ENCODE data around the gene DNAJC15. TPM values are rescaled to one million over a fixed set of nuclear protein-coding genes. Genes with fewer than 3 reads are reported as not detected.

The DNAJC15 gene
- total RNA-seq, 2 experiments from 2014 or later, result 14.5 to 16.8 TPM

DNA sequence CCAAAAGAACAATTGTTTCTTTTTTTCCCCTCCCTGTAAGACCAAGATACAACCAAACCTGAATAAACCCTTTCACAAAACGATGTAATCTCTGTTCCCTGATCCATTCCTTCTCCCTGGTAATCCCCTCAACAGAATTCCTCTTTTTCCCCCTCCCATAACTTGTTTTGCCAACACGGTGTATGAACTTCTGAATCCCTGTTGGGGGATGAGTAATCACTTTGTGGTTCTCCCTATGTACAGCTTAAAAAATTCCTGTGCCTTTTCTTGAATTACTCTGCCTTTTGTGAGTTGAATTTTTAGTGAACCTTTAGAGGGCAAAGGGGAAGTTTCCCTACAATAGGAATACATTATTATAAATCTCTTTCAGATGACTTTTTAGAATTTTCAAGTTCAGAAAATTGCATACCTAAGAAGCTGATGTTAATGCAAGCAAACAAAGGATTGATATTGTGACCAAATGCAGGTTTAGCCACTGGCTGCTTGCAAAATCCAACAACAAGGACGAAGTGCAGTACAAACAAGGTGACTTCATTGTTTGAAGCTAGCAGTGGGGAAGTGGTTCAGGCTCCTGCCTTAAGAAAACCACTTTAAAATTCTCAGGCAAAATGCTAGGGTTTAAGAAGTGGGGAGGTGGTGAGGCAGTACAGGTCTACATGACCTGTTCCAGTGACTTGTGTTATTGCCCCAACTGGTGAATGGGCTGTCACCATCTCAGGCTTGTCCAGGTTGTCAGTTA lies 16.3 kb upstream of the DNAJC15 start:
- Mint-ChIP-seq H3K4me1 (ENCODE audit: low read depth) (no peaks in the 10 kb centered on the region), H3K27ac (no peak overlapping the region), H3K9me3 (peaks cover 2% of the 10 kb centered on the region), H3K27me3 (ENCODE audit: low read depth) (no peaks in the 10 kb centered on the region), H3K4me3 (no peak overlapping the region), H3K36me3 (ENCODE audit: low read depth) (no peaks in the 10 kb centered on the region)
- CTCF ChIA-PET, result interaction anchor here (0.6 kb wide), 1 partner anchor 32 kb away, joined by 5 read pairs; no protein-coding TSS in a partner anchor
- intact Hi-C loops (cut with micrococcal nuclease), result no loop called here
- DNase-seq, result no peak

DNA sequence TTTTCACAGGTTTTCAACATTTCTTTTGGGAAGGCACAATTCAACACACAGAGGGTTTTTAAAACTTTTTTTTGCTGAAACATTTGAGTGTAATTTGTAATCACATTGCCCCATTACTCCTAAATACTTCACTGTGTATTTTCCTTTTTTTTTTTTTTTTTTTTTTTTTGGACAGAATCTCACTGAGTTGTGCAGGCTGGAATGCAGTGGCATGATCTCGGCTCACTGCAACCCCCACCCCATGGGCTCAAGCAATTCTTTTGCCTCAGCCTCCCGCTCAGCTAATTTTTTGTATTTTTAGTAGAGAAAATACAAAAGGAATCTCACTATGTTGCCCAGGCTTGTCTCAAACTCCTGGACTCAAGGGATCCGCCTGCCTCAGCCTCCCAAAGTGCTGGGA lies 14.8 kb upstream of the DNAJC15 start:
- CTCF ChIA-PET, result no interaction called here
- H3K4me1 Mint-ChIP-seq (ENCODE audit: low read depth), result no peaks in the 10 kb centered on the region
- H3K9me3 Mint-ChIP-seq, result no peaks in the 10 kb centered on the region
- peaks cover 3% of the 10 kb centered on the region for H3K27me3 Mint-ChIP-seq (ENCODE audit: low read depth)
- no peaks in the 10 kb centered on the region for H3K36me3 Mint-ChIP-seq (ENCODE audit: low read depth)
- intact Hi-C loops (cut with micrococcal nuclease), result no loop called here
- no peak for DNase-seq
- H3K4me3 Mint-ChIP-seq, result no peak overlapping the region
- no peak overlapping the region for H3K27ac Mint-ChIP-seq

DNA sequence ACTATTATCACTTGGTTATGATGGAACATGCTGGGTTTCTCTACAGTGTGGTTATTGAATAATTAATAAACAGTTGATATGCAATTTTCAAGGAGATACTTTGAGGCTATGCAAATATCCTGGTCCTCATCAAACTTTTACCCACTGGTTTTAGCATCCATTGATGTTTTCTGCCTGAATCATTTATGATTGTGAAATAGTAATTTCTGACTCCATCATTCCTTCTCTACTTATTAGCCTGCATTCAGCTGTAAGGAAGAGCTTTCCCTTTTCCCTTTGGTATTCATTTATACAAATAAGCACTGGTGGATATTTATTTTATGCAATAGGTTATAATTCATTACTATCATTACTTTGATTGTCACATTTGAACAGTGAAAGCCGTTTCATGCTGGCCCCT lies 13.9 kb upstream of the DNAJC15 start:
- no peak overlapping the region for H3K4me3 Mint-ChIP-seq
- no peaks in the 10 kb centered on the region for H3K9me3 Mint-ChIP-seq
- no peaks in the 10 kb centered on the region for H3K4me1 Mint-ChIP-seq (ENCODE audit: low read depth)
- no peaks in the 10 kb centered on the region for H3K36me3 Mint-ChIP-seq (ENCODE audit: low read depth)
- peaks cover 3% of the 10 kb centered on the region for H3K27me3 Mint-ChIP-seq (ENCODE audit: low read depth)
- intact Hi-C loops (cut with micrococcal nuclease), result no loop called here
- no peak overlapping the region for H3K27ac Mint-ChIP-seq
- DNase-seq, result no peak
- CTCF ChIA-PET, result interaction anchor here (0.6 kb wide), 1 partner anchor 41 kb away, joined by 3 read pairs; no protein-coding TSS in a partner anchor

DNA sequence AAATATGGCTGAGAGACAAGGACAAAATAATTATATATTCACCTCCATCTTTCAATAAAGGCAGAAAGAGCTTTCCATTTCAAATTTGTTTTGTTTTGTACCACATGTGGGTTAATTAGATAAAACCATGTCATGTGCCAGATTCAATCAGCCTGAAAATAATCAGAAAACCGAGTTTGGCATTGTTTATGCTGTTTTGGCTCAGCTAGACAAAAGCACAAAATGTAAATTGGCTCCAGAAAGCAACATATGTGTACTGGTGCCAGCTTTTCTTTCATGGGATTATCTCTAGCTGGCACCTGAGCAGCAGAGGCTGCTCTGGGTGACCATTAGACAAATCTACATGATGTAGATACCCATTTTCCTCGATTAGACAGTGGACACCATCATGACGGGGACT lies 9.2 kb upstream of the DNAJC15 start:
- CTCF ChIA-PET, result interaction anchor here (0.8 to 1.3 kb wide), 3 partner anchors 13 to 42 kb away, joined by 3 read pairs; no protein-coding TSS in a partner anchor
- intact Hi-C loops (cut with micrococcal nuclease), result no loop called here
- DNase-seq, result no peak
- no peaks in the 10 kb centered on the region for H3K4me1 Mint-ChIP-seq (ENCODE audit: low read depth)
- no peak overlapping the region for H3K4me3 Mint-ChIP-seq
- H3K27ac Mint-ChIP-seq, result no peak overlapping the region
- H3K36me3 Mint-ChIP-seq (ENCODE audit: low read depth), result no peaks in the 10 kb centered on the region
- H3K27me3 Mint-ChIP-seq (ENCODE audit: low read depth), result peaks cover 3% of the 10 kb centered on the region
- no peaks in the 10 kb centered on the region for H3K9me3 Mint-ChIP-seq

DNA sequence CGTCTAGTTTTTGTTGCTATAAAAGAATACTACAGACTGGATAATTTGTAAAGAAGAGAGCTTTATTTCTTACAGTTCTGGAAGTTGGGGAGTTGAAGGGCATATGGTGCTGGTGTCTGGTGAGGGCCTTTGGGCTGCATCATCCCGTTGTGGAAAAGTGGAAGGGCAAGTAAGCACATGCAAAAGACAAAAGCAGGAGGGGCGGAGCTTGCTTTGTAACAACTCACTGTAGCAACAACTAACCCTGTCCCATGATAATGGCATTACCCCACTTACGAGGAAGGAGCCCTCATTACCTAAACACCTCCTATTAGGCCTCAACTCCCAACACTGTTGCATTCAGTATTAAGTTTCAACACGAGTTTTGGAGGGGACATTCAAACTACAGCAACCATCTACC lies 7.2 kb upstream of the DNAJC15 start:
- H3K9me3 Mint-ChIP-seq, result no peaks in the 10 kb centered on the region
- no peaks in the 10 kb centered on the region for H3K36me3 Mint-ChIP-seq (ENCODE audit: low read depth)
- no peak overlapping the region for H3K27ac Mint-ChIP-seq
- H3K27me3 Mint-ChIP-seq (ENCODE audit: low read depth), result peaks cover 3% of the 10 kb centered on the region
- DNase-seq, result no peak
- intact Hi-C loops (cut with micrococcal nuclease), result no loop called here
- no peak overlapping the region for H3K4me3 Mint-ChIP-seq
- CTCF ChIA-PET, result no interaction called here
- no peaks in the 10 kb centered on the region for H3K4me1 Mint-ChIP-seq (ENCODE audit: low read depth)

DNA sequence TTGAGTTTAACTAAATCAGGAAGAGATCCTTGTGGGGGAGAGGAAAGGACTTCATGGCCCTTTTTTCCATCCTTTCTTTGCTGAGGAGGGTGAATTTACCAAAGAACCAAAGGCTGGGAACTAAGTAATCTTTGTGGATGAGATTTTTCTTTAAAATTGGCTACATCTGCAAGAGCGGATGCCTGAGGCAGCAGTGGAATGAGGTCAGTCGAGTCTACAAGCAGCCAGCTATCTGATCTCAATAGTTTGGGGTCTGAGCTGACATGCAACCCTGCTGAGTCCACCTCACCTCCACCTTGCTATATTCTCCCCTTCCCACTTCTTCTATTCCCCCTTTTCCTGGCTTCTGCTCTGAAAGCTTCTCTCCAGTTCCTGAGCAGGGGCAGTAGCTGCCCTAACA lies 3.6 kb upstream of the DNAJC15 start:
- Mint-ChIP-seq H3K4me3 (no peak overlapping the region), H3K36me3 (ENCODE audit: low read depth) (peaks cover 5% of the 10 kb centered on the region), H3K9me3 (no peaks in the 10 kb centered on the region), H3K27me3 (ENCODE audit: low read depth) (no peaks in the 10 kb centered on the region), H3K27ac (no peak overlapping the region), H3K4me1 (ENCODE audit: low read depth) (peaks cover 10% of the 10 kb centered on the region)
- DNase-seq, result no peak
- intact Hi-C loops (cut with micrococcal nuclease), result no loop called here
- CTCF ChIA-PET, result no interaction called here

DNA sequence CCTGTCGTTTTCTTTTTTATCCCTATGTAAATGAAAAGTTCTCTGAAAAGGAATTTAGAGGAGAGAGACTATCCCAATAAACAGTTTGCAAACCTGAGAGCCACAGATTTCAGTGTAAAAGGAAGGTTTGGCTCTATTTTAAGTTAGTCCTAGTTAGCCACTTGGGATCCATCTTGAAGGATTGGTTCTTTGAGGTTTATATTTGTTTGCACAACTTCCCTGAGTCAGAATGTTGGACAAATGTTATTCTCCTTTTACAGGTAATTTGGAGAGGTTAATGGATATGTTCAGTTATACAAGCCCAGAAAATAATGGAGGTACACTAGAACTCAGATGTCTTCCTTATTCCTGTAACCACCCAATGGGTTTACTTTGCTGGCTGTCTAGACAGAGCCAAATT lies 2.6 kb upstream of the DNAJC15 start:
- no peaks in the 10 kb centered on the region for H3K9me3 Mint-ChIP-seq
- H3K4me3 Mint-ChIP-seq, result no peak overlapping the region
- H3K27ac Mint-ChIP-seq, result no peak overlapping the region
- intact Hi-C loops (cut with micrococcal nuclease), result no loop called here
- DNase-seq, result no peak
- CTCF ChIA-PET, result no interaction called here
- H3K4me1 Mint-ChIP-seq (ENCODE audit: low read depth), result peaks cover 15% of the 10 kb centered on the region
- H3K27me3 Mint-ChIP-seq (ENCODE audit: low read depth), result no peaks in the 10 kb centered on the region
- H3K36me3 Mint-ChIP-seq (ENCODE audit: low read depth), result peaks cover 5% of the 10 kb centered on the region

DNA sequence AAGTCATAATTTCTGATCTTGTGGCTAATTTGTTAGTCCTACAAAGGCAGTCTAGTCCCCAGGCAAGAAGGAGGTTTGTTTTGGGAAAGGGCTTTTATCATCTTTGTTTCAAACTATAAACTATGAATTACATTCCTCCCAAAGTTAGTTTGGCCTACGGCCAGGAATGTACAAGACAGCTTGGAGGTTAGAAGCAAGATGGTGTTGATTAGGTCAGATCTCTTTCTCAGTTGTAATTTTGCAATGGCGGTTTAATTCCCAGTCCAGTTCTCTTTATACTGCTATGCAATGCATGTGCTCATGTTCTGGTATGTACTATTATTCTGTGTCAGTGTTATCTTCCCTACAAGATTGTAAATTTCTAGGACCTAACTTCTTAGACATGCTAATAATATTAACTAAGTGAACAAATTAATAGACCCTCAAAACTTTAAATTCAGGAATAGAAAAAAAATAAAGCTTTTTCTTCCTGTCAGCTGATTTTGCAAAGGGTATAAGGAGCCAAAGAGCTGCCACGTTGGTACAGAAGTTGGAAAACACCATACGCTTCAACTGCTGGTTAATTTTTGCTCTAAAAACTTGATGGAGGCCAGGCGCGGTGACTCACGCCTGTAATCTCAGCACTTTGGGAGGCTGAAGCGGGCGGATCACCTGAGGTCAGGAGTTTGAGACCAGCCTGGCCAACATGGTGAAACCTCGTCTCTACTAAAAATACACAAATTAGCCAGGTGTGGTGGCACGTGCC lies 1.3 kb upstream of the DNAJC15 start:
- Mint-ChIP-seq H3K27ac (no peak overlapping the region), H3K27me3 (ENCODE audit: low read depth) (no peaks in the 10 kb centered on the region), H3K36me3 (ENCODE audit: low read depth) (peaks cover 5% of the 10 kb centered on the region), H3K4me3 (no peak overlapping the region), H3K4me1 (ENCODE audit: low read depth) (peaks cover 19% of the 10 kb centered on the region), H3K9me3 (no peaks in the 10 kb centered on the region)
- DNase-seq, result no peak
- CTCF ChIA-PET, result interaction anchor here (1.2 kb wide), 1 partner anchor 10 kb away, joined by 6 read pairs; no protein-coding TSS in a partner anchor
- intact Hi-C loops (cut with micrococcal nuclease), result no loop called here

DNA sequence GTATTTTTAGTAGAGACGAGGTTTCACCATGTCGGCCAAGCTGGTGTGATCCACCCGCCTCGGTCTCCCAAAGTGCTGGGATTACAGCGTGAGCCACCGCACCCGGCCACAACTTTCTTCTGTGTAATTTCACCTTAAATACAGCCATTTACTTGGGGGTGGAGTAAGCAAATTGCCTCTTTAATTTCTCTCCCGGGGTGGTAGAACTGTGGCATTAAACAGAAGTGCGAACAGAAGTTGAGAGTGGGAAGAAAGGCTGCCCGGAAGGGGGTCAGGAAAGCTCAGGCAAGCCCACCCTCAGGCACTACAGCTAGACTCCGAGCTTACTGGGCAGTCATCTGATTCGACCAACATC lies 475 bp upstream of the DNAJC15 start:
- peaks cover 5% of the 10 kb centered on the region for H3K36me3 Mint-ChIP-seq (ENCODE audit: low read depth)
- intact Hi-C loops (cut with micrococcal nuclease), result loop anchor here (1.0 kb wide), 5 partner anchors 22 to 53 kb away; partner anchors contain the start of gene EPSTI1
- peaks cover 25% of the 10 kb centered on the region for H3K4me1 Mint-ChIP-seq (ENCODE audit: low read depth)
- no peaks in the 10 kb centered on the region for H3K9me3 Mint-ChIP-seq
- H3K4me3 Mint-ChIP-seq, result peak overlapping the region; percentile 98
- peak overlapping the region; percentile 94 for H3K27ac Mint-ChIP-seq
- DNase-seq, result no peak
- CTCF ChIA-PET, result interaction anchor here (0.5 to 1.5 kb wide), 3 partner anchors 9 to 1672 kb away, joined by 3 to 6 read pairs (median 3); no protein-coding TSS in a partner anchor
- H3K27me3 Mint-ChIP-seq (ENCODE audit: low read depth), result no peaks in the 10 kb centered on the region

DNA sequence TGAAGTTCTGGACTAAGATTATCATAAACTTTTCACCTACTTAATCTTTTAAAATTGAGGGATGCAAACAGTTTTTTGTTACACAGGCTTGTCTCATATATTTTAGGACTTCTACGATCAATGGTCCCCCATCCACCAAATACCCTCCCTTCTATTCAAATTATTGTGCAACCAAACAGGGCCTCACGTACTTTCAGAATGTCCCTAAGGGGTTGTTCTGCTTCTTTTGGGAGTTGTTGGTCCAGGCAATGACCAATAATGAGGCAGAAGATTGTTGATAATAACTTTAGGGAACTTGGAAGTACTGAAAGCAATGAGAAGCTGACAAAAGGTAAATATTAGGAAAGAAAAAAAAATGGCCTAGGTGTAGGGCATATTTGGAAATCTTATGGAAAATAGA lies 2.9 kb downstream of the DNAJC15 start:
- CTCF ChIA-PET, result interaction anchor here (1.3 to 1.7 kb wide), 2 partner anchors 17 to 32 kb away, joined by 3 to 5 read pairs; no protein-coding TSS in a partner anchor
- DNase-seq, result no peak
- intact Hi-C loops (cut with micrococcal nuclease), result no loop called here
- Mint-ChIP-seq H3K4me3 (no peak overlapping the region), H3K9me3 (no peaks in the 10 kb centered on the region), H3K36me3 (ENCODE audit: low read depth) (peaks cover 15% of the 10 kb centered on the region), H3K27ac (no peak overlapping the region), H3K27me3 (ENCODE audit: low read depth) (no peaks in the 10 kb centered on the region), H3K4me1 (ENCODE audit: low read depth) (peaks cover 40% of the 10 kb centered on the region)

DNA sequence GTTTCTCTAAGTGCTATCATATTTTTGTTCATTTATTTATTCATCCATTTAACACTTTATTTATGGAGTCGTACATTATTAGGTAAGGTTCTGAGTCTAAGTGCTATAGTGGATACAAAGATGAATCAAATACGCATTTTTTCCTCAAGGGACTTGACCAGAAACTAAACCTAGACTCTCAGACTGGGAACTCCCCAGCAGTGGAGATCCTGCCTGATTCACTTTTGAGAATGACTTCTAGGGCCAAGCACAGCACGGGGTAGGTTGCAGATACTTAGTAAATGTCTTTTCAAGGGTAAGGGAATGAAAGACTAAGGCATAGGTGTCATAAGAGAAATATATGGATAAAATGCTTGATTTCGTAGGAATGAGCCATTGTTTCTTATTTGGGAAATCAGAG lies 7.2 kb downstream of the DNAJC15 start:
- intact Hi-C loops (cut with micrococcal nuclease), result no loop called here
- H3K36me3 Mint-ChIP-seq (ENCODE audit: low read depth), result peaks cover 27% of the 10 kb centered on the region
- peaks cover 41% of the 10 kb centered on the region for H3K4me1 Mint-ChIP-seq (ENCODE audit: low read depth)
- H3K27me3 Mint-ChIP-seq (ENCODE audit: low read depth), result no peaks in the 10 kb centered on the region
- no peak overlapping the region for H3K27ac Mint-ChIP-seq
- H3K9me3 Mint-ChIP-seq, result peaks cover 5% of the 10 kb centered on the region
- CTCF ChIA-PET, result no interaction called here
- no peak overlapping the region for H3K4me3 Mint-ChIP-seq
- DNase-seq, result peak; percentile 14

DNA sequence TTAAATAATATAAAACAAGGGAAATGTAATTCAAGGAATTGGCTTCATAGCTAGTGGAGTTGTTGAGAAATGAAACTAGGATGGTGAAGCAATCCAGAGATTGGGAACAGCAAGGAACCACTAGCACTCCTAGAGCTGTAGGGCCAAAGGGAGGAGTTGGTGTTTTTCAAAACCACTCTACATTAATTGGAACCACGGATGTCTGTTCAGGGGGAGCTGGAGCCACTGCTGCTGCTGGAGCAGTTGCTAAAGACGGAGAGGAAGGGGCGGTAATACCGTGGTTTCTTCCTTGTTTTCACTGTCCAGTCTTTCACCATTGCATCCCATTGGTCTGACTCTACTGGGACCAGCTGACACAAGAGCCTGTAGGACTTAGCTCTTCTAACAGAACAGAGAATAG lies 8.5 kb downstream of the DNAJC15 start:
- H3K4me3 Mint-ChIP-seq, result no peak overlapping the region
- H3K27ac Mint-ChIP-seq, result no peak overlapping the region
- intact Hi-C loops (cut with micrococcal nuclease), result no loop called here
- H3K27me3 Mint-ChIP-seq (ENCODE audit: low read depth), result no peaks in the 10 kb centered on the region
- peaks cover 38% of the 10 kb centered on the region for H3K4me1 Mint-ChIP-seq (ENCODE audit: low read depth)
- peaks cover 5% of the 10 kb centered on the region for H3K9me3 Mint-ChIP-seq
- DNase-seq, result no peak
- CTCF ChIA-PET, result interaction anchor here (1.8 kb wide), 1 partner anchor 9 kb away, joined by 6 read pairs; no protein-coding TSS in a partner anchor
- H3K36me3 Mint-ChIP-seq (ENCODE audit: low read depth), result peaks cover 27% of the 10 kb centered on the region

All from activated naive CD4-positive, alpha-beta T cell treated with anti-CD3 and anti-CD28 coated beads for 36 hours (primary cell).